Esophagus squamous epithelium (tissue), 5 donors: Measurements from ENCODE around the gene NR4A3. TPM values are rescaled to one million over a fixed set of nuclear protein-coding genes. Genes with fewer than 3 reads are reported as not detected.
"Not testable (repeated sequence)": the region's sequence is repeated elsewhere in the genome, so short reads cannot be mapped to it uniquely, and the experiment has no call there.

ENCODE experiments used
- DNase-seq: peaks from one replicate; lab custom pipeline; 2025; lab: John Stamatoyannopoulos, UW
- H3K27ac ChIP-seq, 4 donors: fragments of 200-600 bp; sonication (generic); one replicate each; pipeline ENCODE4 v1.5.1; 2016 to 2019; ENCODE audit warnings: mild to moderate bottlenecking in 1 of 4
- H3K27me3 ChIP-seq, 4 donors: fragments of 200-600 bp; sonication (generic); 1 replicate in 3 of 4; 2 replicates in 1 of 4; pipeline versions ENCODE4 v1.5.1 to v1.6.0; 2017 to 2021; ENCODE audit warnings: antibody characterized with exemption in 1 of 4
- H3K36me3 ChIP-seq, 3 donors: fragments of 200-600 bp; sonication (generic); one replicate each; pipeline ENCODE4 v1.5.1; 2016 to 2019
- H3K4me1 ChIP-seq, 3 donors: fragments of 200-600 bp; sonication (generic); one replicate each; pipeline ENCODE4 v1.5.1; 2017 to 2019
- H3K4me3 ChIP-seq, 4 donors: fragments of 200-600 bp; sonication (generic); 1 replicate in 3 of 4; 2 replicates in 1 of 4; pipeline ENCODE4 v1.5.1; 2016 to 2019; ENCODE audit warnings: mild to moderate bottlenecking in 2 of 4, moderate library complexity in 1 of 4
- H3K9me3 ChIP-seq, 3 donors: fragments of 200-600 bp; sonication (generic); one replicate each; pipeline ENCODE4 v1.5.1; 2016 to 2019
- POLR2A ChIP-seq, 4 donors: fragments of 450-650 bp; IDR thresholded peaks; one replicate each; pipeline ENCODE4 v1.6.1; 2017; ENCODE audit warnings: antibody characterized with exemption in 4 of 4, mild to moderate bottlenecking in 4 of 4, moderate library complexity in 3 of 4
- WGBS, 2 donors: methylation state at CpG; one replicate each; pipeline ENCODE4 v1.1.5; 2018; 5-methylcytosine and 5-hydroxymethylcytosine counted together
- intact Hi-C: fragments of 100-400 bp; cut with DNase I; formaldehyde crosslinking; loops from one replicate; pipeline ENCODE4 v1.15.0; 2022
- total RNA-seq, 4 donors: library from RNA; depleted of rRNA; stranded (reverse); fragments of >200 nt; gene quantifications; one replicate each; pipeline ENCODE4 v1.1.0, GENCODE V29; 2016
- TF ChIP-seq, protein P1 (sequence below), 6 experiments: fragments of 450-650 bp in 4 of 6; fragments of 200-600 bp in 2 of 6; sonication (generic) in 2 of 6; IDR thresholded peaks; one replicate each; pipeline ENCODE4 v1.5.1; 2016 to 2019; ENCODE audit warnings: antibody characterized with exemption in 6 of 6, mild to moderate bottlenecking in 4 of 6, moderate library complexity in 4 of 6
- donor health status: DM: yes; HTN: yes; CAD: no.

The NR4A3 gene
- total RNA-seq, 4 donors from 2014 or later, result 0.08 to 0.76 (median 0.35) TPM; not detected in 1

DNA sequence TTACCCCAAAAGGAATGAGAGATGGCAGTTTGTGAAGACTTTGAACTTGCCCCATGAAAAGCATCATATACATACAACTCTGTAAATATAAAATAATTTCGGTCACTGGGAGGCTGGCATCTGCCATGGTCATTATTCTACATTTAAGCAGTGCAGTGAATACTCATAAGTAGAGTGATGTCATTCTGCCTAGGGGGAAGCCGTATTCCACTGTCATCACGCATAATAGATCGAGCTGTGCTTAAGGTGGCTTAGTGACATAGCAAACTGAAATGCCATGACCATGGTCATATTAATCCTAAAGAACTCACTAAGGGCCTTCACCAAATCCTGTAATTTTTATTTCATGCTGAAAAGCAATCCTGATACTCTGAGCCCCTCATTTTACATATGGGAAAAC is 42.4 kb upstream of the NR4A3 start:
- no peaks in the 10 kb centered on the region for H3K9me3 ChIP-seq
- intact Hi-C loops, result no loop called here
- DNase-seq, result no peak
- H3K27me3 ChIP-seq, result no peaks in the 10 kb centered on the region
- H3K36me3 ChIP-seq, result no peaks in the 10 kb centered on the region
- no peak overlapping the region for H3K27ac ChIP-seq
- 82% methylated on average over 4 of the region's 4 CpGs for WGBS, 2 donors
- TF ChIP-seq POLR2A (IDR thresholded peaks at IDR 0.05), result no peak
- TF ChIP-seq, protein P1, sequence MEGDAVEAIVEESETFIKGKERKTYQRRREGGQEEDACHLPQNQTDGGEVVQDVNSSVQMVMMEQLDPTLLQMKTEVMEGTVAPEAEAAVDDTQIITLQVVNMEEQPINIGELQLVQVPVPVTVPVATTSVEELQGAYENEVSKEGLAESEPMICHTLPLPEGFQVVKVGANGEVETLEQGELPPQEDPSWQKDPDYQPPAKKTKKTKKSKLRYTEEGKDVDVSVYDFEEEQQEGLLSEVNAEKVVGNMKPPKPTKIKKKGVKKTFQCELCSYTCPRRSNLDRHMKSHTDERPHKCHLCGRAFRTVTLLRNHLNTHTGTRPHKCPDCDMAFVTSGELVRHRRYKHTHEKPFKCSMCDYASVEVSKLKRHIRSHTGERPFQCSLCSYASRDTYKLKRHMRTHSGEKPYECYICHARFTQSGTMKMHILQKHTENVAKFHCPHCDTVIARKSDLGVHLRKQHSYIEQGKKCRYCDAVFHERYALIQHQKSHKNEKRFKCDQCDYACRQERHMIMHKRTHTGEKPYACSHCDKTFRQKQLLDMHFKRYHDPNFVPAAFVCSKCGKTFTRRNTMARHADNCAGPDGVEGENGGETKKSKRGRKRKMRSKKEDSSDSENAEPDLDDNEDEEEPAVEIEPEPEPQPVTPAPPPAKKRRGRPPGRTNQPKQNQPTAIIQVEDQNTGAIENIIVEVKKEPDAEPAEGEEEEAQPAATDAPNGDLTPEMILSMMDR (IDR thresholded peaks at IDR 0.05), result no peak
- H3K4me3 ChIP-seq, result no peak overlapping the region
- no peaks in the 10 kb centered on the region for H3K4me1 ChIP-seq

DNA sequence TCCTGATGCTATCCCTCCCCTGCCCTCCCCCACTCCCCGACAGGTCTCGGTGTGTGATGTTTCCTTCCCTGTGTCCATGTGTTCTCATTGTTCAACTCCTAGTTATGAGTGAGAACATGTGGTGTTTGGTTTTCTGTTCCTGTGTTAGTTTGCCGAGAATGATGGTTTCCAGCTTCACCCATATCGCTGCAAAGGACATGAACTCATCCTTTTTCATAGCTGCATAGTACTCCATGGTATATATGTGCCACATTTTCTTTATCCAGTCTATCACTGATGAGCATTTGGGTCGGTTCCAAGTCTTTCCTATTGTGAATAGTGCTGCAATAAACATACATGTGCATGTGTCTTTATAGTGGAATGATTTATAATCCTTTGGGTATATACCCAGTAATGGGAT is 39.3 kb upstream of the NR4A3 start:
- H3K36me3 ChIP-seq, intact Hi-C loops, H3K27ac ChIP-seq, H3K27me3 ChIP-seq, DNase-seq, H3K4me3 ChIP-seq, H3K9me3 ChIP-seq, H3K4me1 ChIP-seq: not testable (repeated sequence)
- WGBS, 2 donors, result 79 to 90% methylated on average over 5 of the region's 5 CpGs

DNA sequence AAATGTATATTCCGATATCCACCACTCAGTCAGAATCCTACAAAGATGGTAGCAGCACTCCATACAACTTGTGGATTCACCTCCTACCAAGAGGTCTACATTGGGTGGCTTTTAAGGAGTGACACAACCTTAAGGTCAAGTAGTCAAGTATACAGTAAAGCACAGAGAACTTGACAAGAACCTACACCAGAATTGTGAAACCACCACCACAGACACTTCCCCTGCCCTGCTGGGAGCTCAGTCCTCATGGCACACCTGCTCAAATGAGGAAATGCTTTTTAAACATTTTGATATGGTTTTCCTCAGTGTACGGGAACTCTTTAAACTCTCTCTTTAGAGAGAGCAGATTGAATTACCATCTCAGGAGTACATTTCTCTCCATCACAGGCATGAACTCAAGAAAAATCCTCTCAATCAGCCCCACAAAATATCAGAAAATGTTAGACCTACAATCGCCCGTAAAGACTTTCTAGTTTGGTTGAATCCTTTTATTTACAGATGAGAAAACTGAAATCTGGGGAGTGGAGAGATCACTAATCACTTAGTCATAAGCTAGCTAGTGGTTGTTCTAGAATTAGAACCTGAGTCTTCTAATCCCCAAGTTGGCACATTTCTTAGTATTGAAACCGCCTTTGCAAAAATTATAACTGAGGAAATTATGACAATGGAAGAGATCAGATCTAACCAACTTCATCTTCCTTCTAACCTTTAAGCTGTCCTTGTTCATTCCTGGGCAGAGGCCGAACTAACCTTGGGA is 38.5 kb upstream of the NR4A3 start:
- no peak for DNase-seq
- WGBS, 2 donors, result 72 to 79% methylated on average over 5 to 6 of the region's 6 CpGs
- Histone ChIP-seq H3K9me3 (no peaks in the 10 kb centered on the region), H3K4me1 (no peaks in the 10 kb centered on the region), H3K27me3 (no peaks in the 10 kb centered on the region), H3K4me3 (no peak overlapping the region), H3K27ac (no peak overlapping the region), H3K36me3 (no peaks in the 10 kb centered on the region)
- TF ChIP-seq, protein P1 (IDR thresholded peaks at IDR 0.05), result no peak
- no peak for TF ChIP-seq POLR2A (IDR thresholded peaks at IDR 0.05)
- intact Hi-C loops, result no loop called here

DNA sequence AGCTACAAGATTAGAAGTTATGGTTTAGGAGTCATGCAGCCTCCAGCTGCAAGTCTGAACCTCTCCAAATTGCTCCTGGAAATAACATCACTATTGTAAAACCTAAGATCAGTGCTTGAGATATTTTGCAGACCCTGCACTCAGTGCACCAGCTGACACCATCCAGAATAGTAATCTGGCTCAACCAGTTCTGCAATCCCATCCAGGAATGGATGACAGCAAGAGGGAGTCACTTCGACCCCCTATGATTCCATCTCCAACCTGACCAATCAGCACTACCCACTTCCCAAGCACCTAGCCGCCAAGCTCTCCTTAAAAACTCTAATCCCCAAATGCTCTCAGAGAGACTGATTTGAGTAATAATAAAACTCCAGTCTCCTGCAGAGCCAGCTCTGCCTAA is 37.9 kb upstream of the NR4A3 start:
- Histone ChIP-seq H3K4me1 (no peaks in the 10 kb centered on the region), H3K36me3 (no peaks in the 10 kb centered on the region), H3K27ac (no peak overlapping the region), H3K4me3 (no peak overlapping the region), H3K27me3 (no peaks in the 10 kb centered on the region), H3K9me3 (no peaks in the 10 kb centered on the region)
- TF ChIP-seq POLR2A (IDR thresholded peaks at IDR 0.05), result no peak
- TF ChIP-seq, protein P1 (IDR thresholded peaks at IDR 0.05), result no peak
- intact Hi-C loops, result no loop called here
- WGBS, 2 donors, result 20 to 48% methylated on average over 2 of the region's 2 CpGs
- no peak for DNase-seq

DNA sequence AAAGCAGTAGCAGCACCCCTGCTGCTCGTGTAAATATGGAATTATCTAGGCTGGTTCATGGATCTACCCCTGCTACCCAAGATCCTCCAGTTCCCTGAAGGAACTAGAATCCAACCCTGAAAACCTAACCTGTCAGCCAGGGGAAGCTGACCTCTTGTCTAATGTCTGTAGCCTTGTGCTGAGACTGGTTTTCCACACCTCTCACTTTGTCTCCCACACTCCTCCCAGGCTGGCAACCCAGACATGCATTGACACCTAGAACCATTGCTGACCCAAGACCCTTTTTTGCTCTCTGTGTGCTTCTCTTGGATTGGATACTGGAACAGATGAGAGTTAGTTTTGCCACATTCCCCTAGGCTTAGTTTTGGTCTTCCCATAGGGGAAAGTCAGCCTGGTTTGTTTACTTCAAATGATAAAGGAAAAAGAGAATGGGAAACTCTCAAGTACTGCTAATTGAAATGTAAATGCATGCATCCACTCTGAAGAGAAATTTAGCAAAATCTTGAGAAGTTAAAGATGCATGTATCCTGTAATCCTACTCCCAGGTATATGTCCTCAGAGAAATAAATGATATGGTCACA is 36.6 kb upstream of the NR4A3 start:
- H3K4me1 ChIP-seq, result no peaks in the 10 kb centered on the region
- H3K9me3 ChIP-seq, result no peaks in the 10 kb centered on the region
- intact Hi-C loops, result no loop called here
- TF ChIP-seq POLR2A (IDR thresholded peaks at IDR 0.05), result no peak
- DNase-seq, result no peak
- no peaks in the 10 kb centered on the region for H3K36me3 ChIP-seq
- 43 to 64% methylated on average over 1 of the region's 1 CpG for WGBS, 2 donors
- no peaks in the 10 kb centered on the region for H3K27me3 ChIP-seq
- no peak overlapping the region for H3K4me3 ChIP-seq
- H3K27ac ChIP-seq, result no peak overlapping the region

DNA sequence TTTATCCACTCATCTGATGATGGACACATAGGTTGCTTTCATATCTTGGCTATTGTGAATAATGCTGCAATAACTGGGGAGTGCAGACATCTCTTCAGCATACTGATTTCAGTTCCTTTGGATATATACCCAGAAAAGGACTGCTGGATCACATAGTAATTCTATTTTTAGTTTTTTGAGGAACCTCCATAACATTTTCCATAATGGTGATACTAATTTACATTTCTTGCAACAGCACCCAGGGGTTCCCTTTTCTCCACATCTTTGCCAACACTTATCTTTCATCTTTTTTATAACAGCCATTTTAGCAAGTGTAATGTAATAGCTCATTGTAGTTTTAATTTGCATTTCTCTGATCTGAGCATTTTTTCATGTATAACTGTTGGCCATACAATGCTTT is 34.1 kb upstream of the NR4A3 start:
- Histone ChIP-seq H3K4me1 (no peaks in the 10 kb centered on the region), H3K27me3 (no peaks in the 10 kb centered on the region), H3K9me3 (no peaks in the 10 kb centered on the region), H3K4me3 (no peak overlapping the region), H3K36me3 (no peaks in the 10 kb centered on the region), H3K27ac (no peak overlapping the region)
- no peak for DNase-seq
- TF ChIP-seq, protein P1 (IDR thresholded peaks at IDR 0.05), result no peak
- no peak for TF ChIP-seq POLR2A (IDR thresholded peaks at IDR 0.05)
- intact Hi-C loops, result no loop called here
